ENCODE measurements around the gene GRP.

GRP gene

DNA sequence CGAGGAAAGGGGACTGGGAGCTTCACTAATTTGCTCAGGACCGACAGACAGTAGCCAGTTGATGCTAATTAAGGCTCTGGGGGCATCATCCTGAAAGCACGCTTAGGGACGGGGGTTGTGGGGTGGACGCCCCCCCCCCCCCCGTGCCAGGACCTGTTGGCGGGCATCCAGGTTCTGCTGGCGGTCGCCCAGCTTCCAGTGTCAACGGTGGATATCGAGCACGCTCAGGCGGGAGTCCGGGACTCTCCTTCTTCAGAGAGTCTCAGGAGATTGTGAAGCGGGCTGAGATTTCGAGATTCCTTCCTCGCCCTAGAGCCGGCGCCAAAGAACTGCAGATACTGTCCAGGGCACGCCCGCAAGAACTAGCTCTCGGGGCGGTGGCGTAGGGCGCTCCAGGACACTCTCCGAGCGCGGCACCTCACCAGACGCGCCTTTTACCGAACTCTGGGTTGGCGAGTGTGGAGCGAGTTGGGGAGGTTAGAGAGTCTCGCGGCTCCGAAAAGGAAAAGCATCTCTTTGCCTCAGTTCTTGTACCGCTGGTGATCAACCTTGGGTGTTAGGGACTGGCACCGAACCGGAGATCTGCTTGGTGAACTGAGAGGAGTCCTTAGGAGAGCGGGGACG is 47.7 kb downstream of the GRP start:
- no peak for DNase-seq (ENCODE audit: low read depth)

DNA sequence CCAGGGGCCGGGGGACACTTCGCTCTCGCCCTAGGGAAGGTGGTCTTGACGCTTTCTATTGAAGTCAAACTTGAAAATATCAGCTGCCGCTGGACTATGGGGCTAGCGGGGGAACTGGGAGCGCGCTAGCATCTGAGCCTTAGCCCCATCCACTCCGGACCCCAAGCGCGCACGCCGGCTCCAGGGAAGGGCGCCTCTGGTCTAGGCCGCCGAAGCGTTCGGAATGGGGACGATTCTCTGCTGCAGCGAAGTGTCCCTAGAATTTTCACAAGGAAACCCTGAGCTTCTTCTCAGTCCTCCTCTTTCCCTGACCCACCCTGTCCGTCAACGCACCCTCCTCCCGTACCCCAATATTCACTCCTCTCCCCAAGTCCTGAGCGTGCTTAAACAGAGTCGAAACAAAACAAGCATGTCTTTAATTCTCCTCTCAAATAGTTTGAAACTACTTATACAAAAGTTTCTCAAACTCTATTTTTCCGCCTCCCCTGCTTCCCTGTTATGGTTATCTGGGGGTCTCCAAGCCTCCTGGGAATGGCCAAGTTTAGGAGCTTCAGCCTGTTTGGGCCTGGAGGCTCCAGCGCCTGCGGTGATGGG is 48.3 kb downstream of the GRP start:
- DNase-seq (ENCODE audit: low read depth) = no peak

DNA sequence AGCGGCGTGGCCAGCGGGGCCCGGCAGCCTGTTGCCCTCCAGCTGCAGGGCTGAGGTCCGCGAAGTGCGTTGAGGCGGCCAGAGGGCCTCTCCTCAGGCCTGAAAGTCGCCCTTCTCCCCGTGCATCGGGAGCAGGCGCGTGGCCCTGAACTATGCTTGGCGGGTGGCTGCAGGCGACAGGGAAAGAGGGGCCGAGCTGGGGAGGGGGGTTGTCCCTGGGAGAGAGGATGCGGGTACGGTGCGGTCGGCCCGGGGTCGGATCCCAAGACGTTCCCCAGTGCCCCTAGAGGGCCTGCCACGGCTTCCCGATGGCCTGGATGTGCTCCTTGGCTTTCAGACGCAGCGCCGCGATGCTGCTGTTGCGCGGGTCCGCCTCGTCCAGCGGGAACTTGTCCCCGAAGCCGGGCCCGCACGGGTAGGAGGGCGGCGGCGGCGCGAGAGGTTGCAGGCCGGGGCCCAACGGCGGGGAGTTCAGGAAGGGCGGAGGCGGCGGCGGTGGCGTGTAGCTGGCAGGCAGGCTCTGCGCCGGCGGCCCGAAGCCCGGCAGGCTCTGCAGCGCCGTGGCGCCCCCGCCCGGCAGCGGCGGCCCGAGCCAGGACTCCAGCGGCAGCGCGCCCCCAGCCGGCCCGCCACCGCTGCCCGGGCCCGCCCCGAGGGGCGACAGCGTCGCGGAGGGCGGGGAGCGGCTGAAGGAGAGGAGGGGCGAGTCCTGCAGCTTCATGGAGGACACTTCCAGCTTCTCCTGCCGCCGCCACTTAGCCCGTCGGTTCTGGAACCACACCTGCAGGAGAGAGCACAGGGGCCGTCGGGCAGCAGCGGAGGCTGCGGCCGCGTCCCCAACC is 49.0 kb downstream of the GRP start:
- DNase-seq (ENCODE audit: low read depth) = no peak

DNA sequence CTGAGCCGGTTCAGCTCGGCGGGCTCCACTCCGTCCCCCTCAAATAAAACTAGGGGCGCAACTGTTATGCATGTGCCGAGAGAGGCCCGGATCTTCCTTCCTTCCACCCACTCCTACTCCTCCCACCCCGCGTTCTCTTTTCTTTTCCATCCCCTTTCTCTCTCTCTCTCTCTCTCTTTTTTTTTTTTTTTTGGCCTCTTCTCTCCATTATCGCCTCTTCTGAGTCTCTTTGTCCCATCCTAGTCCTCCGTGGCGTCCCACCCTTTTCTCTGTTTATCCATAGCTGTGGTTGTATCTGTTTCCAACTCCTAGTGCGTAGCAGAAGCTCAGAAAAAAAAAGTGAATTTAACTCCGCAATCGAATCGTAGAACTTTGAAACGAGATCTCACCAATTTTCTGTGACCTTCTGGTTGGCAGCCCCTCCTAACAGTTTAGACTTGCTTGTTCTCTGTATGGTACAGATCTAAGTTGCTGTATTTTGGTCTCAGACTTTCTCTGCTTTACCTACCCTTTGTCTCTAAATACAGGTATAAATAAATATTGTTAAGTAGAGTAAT is 49.7 kb downstream of the GRP start:
- no peak for DNase-seq (ENCODE audit: low read depth)

DNA sequence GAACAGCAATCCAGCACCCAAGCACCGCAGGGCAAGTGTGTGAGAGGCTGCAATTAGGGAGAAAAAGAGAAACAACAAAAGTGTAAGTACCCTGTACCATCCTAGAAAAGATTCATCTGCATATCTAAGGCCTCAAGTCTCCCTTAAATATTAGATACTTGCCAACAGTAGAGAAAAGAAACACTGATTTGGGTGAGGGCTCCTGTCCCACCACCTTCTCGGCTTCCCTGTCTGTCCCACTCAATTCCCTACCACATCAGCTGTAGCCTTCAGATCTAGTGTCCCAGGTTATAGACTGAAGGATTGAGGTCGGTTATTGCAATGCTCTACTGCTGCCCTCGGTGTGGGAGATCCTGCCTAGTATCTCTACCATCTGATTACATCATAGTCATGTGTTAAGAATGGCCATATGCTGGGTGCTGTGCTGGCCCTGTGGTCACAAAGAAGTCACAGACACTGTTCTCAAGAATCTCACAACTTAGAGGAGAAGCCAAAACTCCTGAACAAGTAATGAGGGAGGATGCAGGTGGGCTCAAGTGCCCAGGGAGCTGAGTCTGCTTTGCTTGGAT is 50.8 kb downstream of the GRP start:
- DNase-seq (ENCODE audit: low read depth) = no peak

DNA sequence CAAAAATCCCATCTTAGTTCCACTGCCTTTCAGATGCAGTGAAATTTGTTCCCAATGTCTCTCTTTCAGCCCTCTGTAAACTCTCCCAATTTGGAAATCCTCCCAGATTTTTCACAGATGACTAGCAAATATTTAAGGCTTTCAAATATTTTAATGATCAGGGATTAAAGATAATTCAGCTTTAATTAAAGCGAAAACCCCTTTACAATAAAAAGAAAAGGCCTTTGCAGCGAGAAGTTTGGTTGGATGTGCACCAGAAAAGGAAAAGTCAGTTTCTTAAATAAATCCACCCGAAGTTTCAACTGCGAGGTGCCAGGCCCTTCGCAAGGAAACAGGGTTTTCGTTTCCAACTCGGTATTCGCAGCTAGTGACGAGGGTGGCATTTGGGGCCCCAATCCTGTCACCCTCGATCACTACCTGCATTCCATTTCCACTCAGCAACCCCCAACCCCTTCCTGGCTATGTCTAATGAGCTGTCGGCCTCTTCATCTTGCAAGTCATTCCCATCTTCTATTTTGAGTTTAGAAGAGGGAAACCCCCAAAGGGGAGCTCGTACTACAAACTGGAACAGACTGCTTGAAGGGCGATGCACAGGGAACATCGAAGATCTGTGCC is 51.8 kb downstream of the GRP start:
- no peak for DNase-seq (ENCODE audit: low read depth)

DNA sequence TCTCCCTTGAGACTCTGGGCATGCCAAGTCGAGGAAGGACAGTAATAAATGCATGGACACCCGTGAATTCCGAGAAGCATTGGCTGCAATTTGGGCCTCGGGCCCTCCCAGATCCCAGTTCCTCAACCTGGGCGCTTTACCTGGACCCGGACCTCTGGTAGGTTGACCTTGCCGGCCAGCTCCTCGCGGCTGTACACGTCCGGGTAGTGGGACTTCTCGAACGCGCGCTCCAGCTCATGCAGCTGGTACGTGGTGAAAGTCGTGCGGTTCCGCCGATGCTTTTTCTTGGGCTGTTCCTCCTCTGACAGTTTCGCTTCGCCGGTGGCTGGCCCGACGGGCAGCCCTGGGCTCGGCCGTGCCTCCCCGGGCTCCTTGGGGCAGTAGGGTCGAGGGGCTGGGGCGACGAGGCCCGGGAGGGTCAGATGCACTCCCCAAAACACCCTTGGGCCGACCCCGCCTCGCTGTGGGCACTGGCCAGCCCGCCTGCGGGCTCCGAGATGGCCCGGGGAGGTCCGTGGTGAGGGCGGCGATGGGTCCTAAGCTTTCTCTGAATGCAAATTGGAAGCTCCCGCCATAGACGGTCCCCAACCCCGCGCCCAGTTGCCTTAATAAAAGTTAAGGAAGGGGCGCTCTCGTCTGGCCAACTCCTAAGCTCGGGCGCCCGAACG is 52.4 kb downstream of the GRP start:
- no peak for DNase-seq (ENCODE audit: low read depth)

DNA sequence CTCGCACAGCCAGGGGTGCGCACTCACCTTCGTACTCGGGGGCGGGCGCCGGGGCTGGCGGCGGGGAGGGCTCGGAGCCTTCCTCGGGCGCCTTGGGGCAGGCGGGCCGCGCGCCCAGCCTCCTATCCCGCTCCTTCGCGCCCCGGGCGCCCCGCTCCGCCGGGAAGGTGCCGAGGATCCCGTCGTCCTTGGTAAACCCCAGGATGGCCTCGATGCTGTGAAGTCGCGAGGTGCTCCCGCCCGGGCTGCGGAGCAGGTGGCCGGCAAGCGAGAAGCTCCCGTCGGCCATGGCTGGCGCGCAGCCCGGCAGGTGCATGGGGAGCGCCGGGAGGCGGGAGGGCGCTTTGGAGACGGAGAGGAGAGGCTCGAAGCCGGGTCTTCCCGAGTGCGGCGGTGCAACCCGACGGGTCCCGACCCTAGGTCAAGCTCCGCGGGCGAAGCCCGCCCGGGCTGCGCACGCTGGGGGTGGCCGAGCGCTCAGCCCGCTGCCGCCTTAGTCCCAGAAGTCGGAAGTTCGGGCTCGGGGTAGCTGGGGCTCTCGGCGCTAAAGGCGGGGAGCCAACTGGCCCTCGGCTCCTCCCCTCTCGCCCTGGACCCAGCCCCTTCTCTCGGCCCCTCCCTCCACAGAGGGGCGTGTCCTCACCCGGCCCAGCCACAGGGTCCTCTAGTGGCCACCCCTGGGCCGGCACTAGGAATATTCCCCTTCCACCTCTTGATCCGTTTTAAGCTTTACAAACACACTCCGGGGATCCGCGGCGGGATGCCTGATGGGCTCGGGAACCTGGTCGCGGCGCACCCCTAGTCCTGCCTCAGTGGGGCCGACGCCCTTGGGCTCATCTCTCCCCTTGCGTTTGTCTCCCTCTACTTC is 53.2 kb downstream of the GRP start, which contains the start of gene RAX:
TSS of gene RAX (minus strand) at position 564 of the 868 bp plus-strand sequence. CDS start at position 316, 248 bp downstream.
- DNase-seq (ENCODE audit: low read depth) = no peak

DNA sequence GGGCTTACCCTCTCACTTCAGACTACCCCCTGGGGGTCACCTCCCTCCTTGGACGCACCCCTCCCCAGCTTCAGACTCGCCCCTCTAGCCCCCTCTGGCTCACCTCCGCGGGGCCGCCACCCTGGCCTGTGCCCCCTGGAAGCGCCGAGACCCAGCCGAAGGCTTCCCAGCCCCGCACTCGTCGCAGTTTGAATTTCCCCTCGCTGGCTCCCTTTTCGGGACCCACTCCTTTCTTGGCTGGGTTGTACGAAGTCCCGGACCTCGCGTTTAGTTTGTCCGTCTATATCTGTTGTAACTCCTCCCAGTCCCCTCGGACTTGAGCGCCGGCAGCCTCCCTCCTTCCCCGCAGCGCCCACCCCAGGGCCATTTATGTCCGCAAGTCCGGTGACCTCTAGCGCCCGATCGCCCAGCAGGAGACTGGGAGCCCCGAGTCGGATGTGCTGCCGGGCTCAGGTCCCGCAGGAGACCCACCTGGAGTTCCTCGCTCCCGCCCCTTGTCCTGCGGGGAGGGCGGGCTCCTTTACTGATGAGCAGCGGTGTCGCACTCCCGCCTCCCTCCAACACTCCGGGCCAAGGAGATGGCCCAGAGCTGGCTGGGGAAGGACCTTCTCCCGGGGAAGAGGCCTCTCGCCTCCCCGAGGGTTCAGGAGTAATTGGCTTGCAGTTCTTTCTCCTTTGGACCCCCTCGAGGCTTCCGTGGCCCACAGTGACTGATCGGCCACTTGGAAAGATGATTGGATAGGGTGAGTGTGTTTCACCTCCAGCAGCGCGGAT is 54.0 kb downstream of the GRP start:
- no peak for DNase-seq (ENCODE audit: low read depth)

DNA sequence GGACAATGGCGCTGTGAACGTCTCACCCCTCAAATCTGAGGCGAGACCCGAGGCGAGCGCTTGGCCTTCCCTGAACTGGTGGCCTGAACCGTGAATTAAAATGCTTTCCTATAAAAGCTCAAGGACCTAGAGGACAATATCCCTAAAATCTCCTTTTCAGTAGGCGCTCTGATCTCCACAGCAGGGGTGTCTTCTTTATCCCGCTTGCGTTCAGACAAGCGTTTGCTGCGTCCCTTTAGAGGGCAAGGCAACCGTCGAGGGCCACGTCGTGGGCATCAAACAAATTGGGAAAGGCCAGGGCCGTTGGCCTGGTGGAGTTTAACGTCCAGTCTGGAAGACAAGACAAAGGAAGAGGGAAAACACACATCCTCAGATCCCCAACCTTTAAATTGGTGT is 54.6 kb downstream of the GRP start:
- no peak for DNase-seq (ENCODE audit: low read depth)

DNA sequence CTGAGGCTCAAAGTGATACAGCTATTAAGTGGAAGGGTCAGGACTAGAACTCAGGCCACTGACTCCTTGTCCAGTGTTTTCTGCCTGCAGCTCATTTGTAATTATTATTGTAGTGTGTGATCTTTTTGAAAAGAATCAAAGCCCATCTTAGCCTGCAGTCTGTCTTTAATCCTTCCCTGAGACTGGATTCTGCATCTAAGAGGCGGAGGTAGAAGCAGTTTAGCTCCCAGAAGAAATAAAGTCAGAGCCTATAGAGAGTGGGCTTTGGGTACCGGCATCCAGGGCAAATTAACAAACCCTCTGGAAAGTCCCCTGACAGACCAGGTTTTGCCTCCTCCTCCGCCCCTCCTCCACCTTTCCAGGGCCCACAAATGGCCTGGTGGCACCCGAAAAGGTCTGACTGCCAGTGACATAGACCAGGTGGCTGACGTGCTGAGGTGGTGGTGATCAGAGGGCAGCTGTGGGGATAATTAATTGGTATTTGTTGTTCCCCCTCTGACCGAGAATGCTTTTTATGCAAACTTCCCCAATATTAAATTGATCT is 55.5 kb downstream of the GRP start:
- DNase-seq (ENCODE audit: low read depth) = no peak

DNA sequence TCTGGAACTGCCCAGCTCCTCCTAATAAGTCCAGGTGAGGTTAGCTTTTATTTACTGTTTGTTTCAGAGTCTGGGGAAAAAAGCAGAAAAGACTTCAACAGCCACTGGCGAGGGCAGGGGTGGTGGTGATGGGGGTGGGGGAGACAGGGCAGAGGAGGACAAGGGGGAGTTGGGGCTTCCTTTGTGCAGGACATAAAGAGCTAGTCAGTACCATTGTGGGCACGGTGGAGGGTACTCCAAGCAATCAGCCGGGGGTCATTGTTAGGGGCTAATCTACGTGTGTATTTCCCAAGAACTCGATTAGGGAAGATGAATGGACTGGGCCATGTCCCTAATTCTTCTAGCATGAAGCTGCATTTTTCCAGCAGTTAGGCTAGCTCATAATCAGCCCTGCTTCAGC is 56.1 kb downstream of the GRP start:
- DNase-seq (ENCODE audit: low read depth) = no peak

DNA sequence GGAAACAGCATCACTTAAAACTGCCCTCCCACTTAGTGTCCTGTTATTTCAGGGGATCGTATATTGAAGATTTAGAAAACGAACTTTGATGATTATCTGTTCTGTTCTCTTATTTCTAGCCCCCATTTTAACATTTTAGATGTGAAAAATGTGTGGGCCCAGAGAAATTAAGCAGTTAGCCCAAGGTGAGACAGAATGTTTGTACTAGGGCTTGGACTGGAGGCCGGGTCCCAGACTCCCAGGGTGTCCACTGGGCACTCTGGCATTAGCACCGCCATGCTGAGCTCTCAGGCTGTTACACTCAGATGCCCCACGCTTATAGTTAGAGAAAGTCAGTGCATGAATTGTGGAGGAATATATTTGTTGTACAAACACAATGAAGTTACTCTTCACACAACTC is 58.8 kb downstream of the GRP start:
- DNase-seq (ENCODE audit: low read depth) = no peak

DNA sequence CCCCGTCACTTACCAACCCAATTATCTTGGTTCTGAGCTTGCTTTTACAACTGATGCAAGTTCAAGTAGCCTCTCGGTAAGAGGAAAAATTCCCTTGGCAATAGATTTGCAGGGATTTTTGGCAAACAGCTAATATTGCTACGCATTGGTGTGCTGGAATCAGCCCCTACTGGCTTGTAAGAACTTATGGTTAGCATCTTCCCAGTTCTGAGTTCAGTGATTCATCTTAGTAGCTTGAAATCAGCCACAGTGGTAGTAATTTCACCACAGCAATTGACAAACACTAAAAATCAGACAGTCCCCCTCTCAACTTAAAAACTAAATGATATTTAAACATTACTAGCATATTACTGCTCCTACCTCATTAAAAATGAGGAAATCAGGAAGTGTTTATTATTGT is 59.2 kb downstream of the GRP start:
- DNase-seq (ENCODE audit: low read depth) = no peak

DNA sequence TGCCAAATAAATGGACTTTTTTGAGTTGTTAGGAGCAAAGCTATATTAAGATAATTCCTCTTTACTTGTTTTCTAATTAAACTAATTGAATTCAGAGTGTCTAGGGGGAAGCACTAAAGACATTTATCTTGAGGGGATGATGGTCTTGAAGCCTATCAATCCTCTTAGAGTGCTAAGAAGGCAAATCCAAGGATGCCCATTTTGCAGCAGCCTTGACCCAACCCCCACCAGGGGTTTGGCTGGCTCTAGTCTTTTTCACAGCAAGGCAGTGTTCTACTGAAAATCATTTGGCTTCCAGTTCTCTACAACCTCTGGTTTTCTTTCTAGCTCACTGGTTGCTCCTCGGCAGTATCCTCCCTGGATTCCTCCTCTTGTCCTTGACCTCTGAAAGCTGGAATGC is 59.8 kb downstream of the GRP start:
- DNase-seq (ENCODE audit: low read depth) = no peak
